MCF 10A (cell line): ENCODE results near the gene FOXP4. TPM values are rescaled to one million over a fixed set of nuclear protein-coding genes. Genes with fewer than 3 reads are reported as not detected.

ENCODE experiments used
- BruUV-seq: library from RNA; stranded (reverse); fragments of 400-500 nt; replicated peaks from 2 replicates; lab custom pipeline; 2021; lab: Mats Ljungman, UMichigan
- CTCF ChIA-PET: fragments of 300-600 bp; sonication (Branson Sonifier 250); formaldehyde crosslinking; extraction: SDS; loops from one replicate; lab custom pipeline; 2021; ENCODE audit warnings: antibody characterized with exemption, inconsistent platforms; lab: Yijun Ruan, JAX
- POLR2A ChIA-PET: fragments of 300-600, 350-650 bp; sonication (Branson Sonifier 250); formaldehyde crosslinking; extraction: SDS; loops from one replicate; lab custom pipeline; 2020; ENCODE audit warnings: antibody characterized with exemption, inconsistent platforms; lab: Yijun Ruan, JAX
- DNase-seq: peaks from one replicate; pipeline ENCODE4 v3.0.0-alpha.2; 2018; ENCODE audit not compliant: unreplicated experiment
- H3K27ac Mint-ChIP-seq: one replicate; pipeline ENCODE4 v1.8.0; 2022; ENCODE audit warnings: mild to moderate bottlenecking, low read depth, mixed read lengths; ENCODE audit not compliant: unreplicated experiment
- H3K27me3 Mint-ChIP-seq: one replicate; pipeline ENCODE4 v1.8.0; 2022; ENCODE audit warnings: mixed read lengths; ENCODE audit not compliant: insufficient read depth, unreplicated experiment
- H3K36me3 Mint-ChIP-seq: one replicate; pipeline ENCODE4 v1.8.0; 2022; ENCODE audit warnings: mild to moderate bottlenecking, moderate library complexity, mixed read lengths; ENCODE audit not compliant: insufficient read depth, unreplicated experiment
- H3K4me1 Mint-ChIP-seq: one replicate; pipeline ENCODE4 v1.8.0; 2022; ENCODE audit warnings: mixed read lengths; ENCODE audit not compliant: insufficient read depth, unreplicated experiment
- H3K4me3 Mint-ChIP-seq: one replicate; pipeline ENCODE4 v1.8.0; 2022; ENCODE audit warnings: mild to moderate bottlenecking, moderate library complexity, mixed read lengths; ENCODE audit not compliant: unreplicated experiment
- H3K9me3 Mint-ChIP-seq: one replicate; pipeline ENCODE4 v1.8.0; 2022; ENCODE audit warnings: mixed read lengths; ENCODE audit not compliant: unreplicated experiment
- CTCF ChIP-seq: fragments of 200-600 bp; IDR thresholded peaks from one replicate; pipeline ENCODE4 v1.8.0; 2022; ENCODE audit warnings: antibody characterized with exemption, mild to moderate bottlenecking; ENCODE audit not compliant: unreplicated experiment
- intact Hi-C: fragments of 100-400 bp; cut with micrococcal nuclease; formaldehyde crosslinking; loops from 2 replicates; pipeline ENCODE4 v1.14.1; 2022
- total RNA-seq: library from RNA; stranded (reverse); gene quantifications from 2 replicates; pipeline ENCODE4 v1.2.3, GENCODE V29; 2022

FOXP4 gene
- total RNA-seq, 1 experiment from 2014 or later, result 16.5 TPM

- Mint-ChIP-seq H3K9me3 (no peaks in the 10 kb centered on the region), H3K4me1 (peaks cover 11% of the 10 kb centered on the region), H3K27me3 (peaks cover 42% of the 10 kb centered on the region), H3K4me3 (no peak overlapping the region), H3K27ac (no peak overlapping the region), H3K36me3 (no peaks in the 10 kb centered on the region)
- no peak for DNase-seq
- POLR2A ChIA-PET, result no interaction called here
- intact Hi-C loops, result no loop called here
- no TSS peak for BruUV-seq
- no peak for TF ChIP-seq CTCF
- CTCF ChIA-PET, result interaction anchor here (0.7 kb wide), 1 partner anchor 14 kb away, joined by 5 read pairs; no protein-coding TSS in a partner anchor
Measured at GRCh38 chr6:41503827-41504465, 42.2 kb upstream of the FOXP4 start.

GRCh38 chr6:41504466-41505121 is 41.6 kb upstream of the FOXP4 start:
- ChIA-PET CTCF (interaction anchor here (0.6 kb wide), 1 partner anchor 36 kb away, joined by 3 read pairs; no protein-coding TSS in a partner anchor), POLR2A (no interaction called here)
- Mint-ChIP-seq H3K27me3 (peaks cover 42% of the 10 kb centered on the region), H3K4me1 (peaks cover 11% of the 10 kb centered on the region), H3K9me3 (no peaks in the 10 kb centered on the region), H3K4me3 (no peak overlapping the region), H3K27ac (no peak overlapping the region), H3K36me3 (no peaks in the 10 kb centered on the region)
- BruUV-seq, result no TSS peak
- intact Hi-C loops, result no loop called here
- DNase-seq, result no peak
- TF ChIP-seq CTCF, result no peak

GRCh38 chr6:41505122-41506049 is 40.8 kb upstream of the FOXP4 start:
- BruUV-seq, result no TSS peak
- H3K27ac Mint-ChIP-seq, result no peak overlapping the region
- H3K9me3 Mint-ChIP-seq, result no peaks in the 10 kb centered on the region
- POLR2A ChIA-PET, result no interaction called here
- intact Hi-C loops, result no loop called here
- no peak overlapping the region for H3K4me3 Mint-ChIP-seq
- TF ChIP-seq CTCF, result no peak
- H3K36me3 Mint-ChIP-seq, result no peaks in the 10 kb centered on the region
- peaks cover 48% of the 10 kb centered on the region for H3K27me3 Mint-ChIP-seq
- DNase-seq, result no peak
- CTCF ChIA-PET, result interaction anchor here (0.6 kb wide), 3 partner anchors 21 to 186 kb away, joined by 3 read pairs; no protein-coding TSS in a partner anchor
- H3K4me1 Mint-ChIP-seq, result peaks cover 11% of the 10 kb centered on the region
